GM18508 (cell line): ENCODE data around the gene MGST2.

ENCODE experiments used
- ATAC-seq: cut with Tn5 transposase; IDR thresholded peaks from one replicate; pipeline ENCODE4 v1.9.1; 2021; ENCODE audit warnings: moderate number of reproducible peaks; ENCODE audit not compliant: insufficient read depth, unreplicated experiment

Gene MGST2

GRCh38 chr4:139642364-139642763, 23.3 kb upstream of the MGST2 start:
- no peak for ATAC-seq

GRCh38 chr4:139643042-139643895, 22.4 kb upstream of the MGST2 start:
- no peak for ATAC-seq

GRCh38 chr4:139645458-139645857, 20.2 kb upstream of the MGST2 start:
- no peak for ATAC-seq

- no peak for ATAC-seq
These were observed 18.4 kb upstream of the MGST2 start for GRCh38 chr4:139647184-139647583.

- no peak for ATAC-seq
These were observed 17.7 kb upstream of the MGST2 start for GRCh38 chr4:139647952-139648351.

GRCh38 chr4:139651282-139652194, 14.1 kb upstream of the MGST2 start:
- no peak for ATAC-seq

GRCh38 chr4:139654516-139654915, 11.1 kb upstream of the MGST2 start:
- no peak for ATAC-seq

- ATAC-seq, result no peak
These were observed 10.5 kb upstream of the MGST2 start for GRCh38 chr4:139655116-139655515.

- peak; percentile 50 for ATAC-seq
These were observed 8.8 kb upstream of the MGST2 start for GRCh38 chr4:139656614-139657486.

GRCh38 chr4:139658185-139658584, 7.4 kb upstream of the MGST2 start:
- no peak for ATAC-seq

GRCh38 chr4:139658586-139659382, 6.8 kb upstream of the MGST2 start:
- no peak for ATAC-seq

GRCh38 chr4:139659735-139660424, 5.7 kb upstream of the MGST2 start:
- no peak for ATAC-seq

GRCh38 chr4:139660568-139661043, 5.0 kb upstream of the MGST2 start:
- no peak for ATAC-seq

- no peak for ATAC-seq
These were observed 2.0 kb upstream of the MGST2 start for GRCh38 chr4:139663561-139664138.

GRCh38 chr4:139664442-139664841, 1.2 kb upstream of the MGST2 start:
- ATAC-seq, result no peak

- no peak for ATAC-seq
These were observed 435 bp upstream of the MGST2 start for GRCh38 chr4:139665079-139665689.

GRCh38 chr4:139666735-139667281, 1.2 kb downstream of the MGST2 start:
- no peak for ATAC-seq

- ATAC-seq, result no peak
These were observed 2.4 kb downstream of the MGST2 start for GRCh38 chr4:139668036-139668435.
